ENCODE results near the gene NHERF1.

NHERF1 gene

GRCh38 chr17:74790161-74791058, 42.0 kb downstream of the NHERF1 start:
- no peak for DNase-seq

GRCh38 chr17:74792586-74793105, 44.2 kb downstream of the NHERF1 start:
- DNase-seq: no peak

GRCh38 chr17:74795327-74796020, 47.0 kb downstream of the NHERF1 start:
- no peak for DNase-seq

GRCh38 chr17:74796211-74796610, 47.8 kb downstream of the NHERF1 start:
- no peak for DNase-seq

GRCh38 chr17:74796866-74797265, 48.4 kb downstream of the NHERF1 start:
- DNase-seq: no peak

- no peak for DNase-seq
Measured at GRCh38 chr17:74797824-74798223, 49.4 kb downstream of the NHERF1 start.

GRCh38 chr17:74798239-74798707, 49.8 kb downstream of the NHERF1 start:
- DNase-seq: no peak

- DNase-seq: no peak
Measured at GRCh38 chr17:74799097-74799496, 50.7 kb downstream of the NHERF1 start.

GRCh38 chr17:74800531-74800930, 52.1 kb downstream of the NHERF1 start:
- DNase-seq: no peak

- DNase-seq: no peak
Measured at GRCh38 chr17:74801896-74802295, 53.5 kb downstream of the NHERF1 start.

- no peak for DNase-seq
Measured at GRCh38 chr17:74803388-74803930, 55.0 kb downstream of the NHERF1 start.

GRCh38 chr17:74803971-74804370, 55.5 kb downstream of the NHERF1 start:
- no peak for DNase-seq

- DNase-seq: no peak
Measured at GRCh38 chr17:74804683-74805082, 56.3 kb downstream of the NHERF1 start.

GRCh38 chr17:74805591-74805991, 57.2 kb downstream of the NHERF1 start:
- DNase-seq: no peak

- no peak for DNase-seq
Measured at GRCh38 chr17:74806334-74806733, 57.9 kb downstream of the NHERF1 start.

- no peak for DNase-seq
Measured at GRCh38 chr17:74807441-74807840, 59.0 kb downstream of the NHERF1 start.

- peak; percentile 69 for DNase-seq
Measured at GRCh38 chr17:74807925-74808324, 59.5 kb downstream of the NHERF1 start.

- DNase-seq: no peak
Measured at GRCh38 chr17:74808714-74809430, 60.4 kb downstream of the NHERF1 start.

GRCh38 chr17:74810699-74811485, 62.5 kb downstream of the NHERF1 start:
- DNase-seq: no peak

- no peak for DNase-seq
Measured at GRCh38 chr17:74812109-74813009, 63.9 kb downstream of the NHERF1 start.

GRCh38 chr17:74814453-74814852, 66.0 kb downstream of the NHERF1 start:
- DNase-seq: no peak

All from DMS153 (cell line).